ENCODE results near the gene RACGAP1.
"Not testable (repeated sequence)": the region's sequence is repeated elsewhere in the genome, so short reads cannot be mapped to it uniquely, and the experiment has no call there.

Gene RACGAP1

DNA sequence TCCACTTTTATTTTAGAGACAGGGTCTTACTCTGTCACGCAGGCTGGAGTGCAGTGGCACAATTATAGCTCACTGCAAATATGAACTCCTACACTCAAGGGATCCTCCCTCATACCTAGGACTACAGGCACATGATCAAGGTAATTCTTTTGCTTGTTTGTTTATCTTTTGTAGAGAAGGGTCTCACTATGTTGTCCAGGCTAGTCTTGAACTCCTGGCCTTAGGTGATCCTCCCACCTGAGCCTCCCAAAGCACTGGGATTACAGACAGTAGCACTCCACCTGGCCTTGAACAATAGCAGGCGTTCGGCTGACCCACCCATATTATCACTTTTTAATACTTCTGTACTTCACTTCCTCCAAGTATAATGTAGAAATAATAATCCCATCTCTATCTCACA is 1.4 kb upstream of the RACGAP1 start:
- DNase-seq (ENCODE audit: low read depth in 2 of 2): no peak

DNA sequence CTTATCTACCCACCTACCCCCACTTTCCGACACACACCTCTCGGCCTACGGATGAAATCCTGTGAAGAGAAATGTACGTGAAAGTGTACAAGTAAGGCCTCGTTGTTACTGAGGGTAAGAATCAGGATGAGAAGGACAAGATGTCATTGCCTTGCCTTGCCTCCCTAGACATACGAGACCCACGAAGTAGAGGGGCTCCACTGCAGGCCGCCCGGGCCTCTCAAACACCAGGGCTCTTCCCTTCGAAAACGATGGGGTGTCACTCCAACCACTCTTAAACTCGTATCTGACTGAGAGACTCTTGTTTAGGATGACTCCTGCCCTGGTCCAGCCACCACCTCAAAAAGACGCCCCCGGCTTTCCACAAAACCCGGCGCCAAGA is 498 bp downstream of the RACGAP1 start:
- no peak for DNase-seq (ENCODE audit: low read depth in 2 of 2)

DNA sequence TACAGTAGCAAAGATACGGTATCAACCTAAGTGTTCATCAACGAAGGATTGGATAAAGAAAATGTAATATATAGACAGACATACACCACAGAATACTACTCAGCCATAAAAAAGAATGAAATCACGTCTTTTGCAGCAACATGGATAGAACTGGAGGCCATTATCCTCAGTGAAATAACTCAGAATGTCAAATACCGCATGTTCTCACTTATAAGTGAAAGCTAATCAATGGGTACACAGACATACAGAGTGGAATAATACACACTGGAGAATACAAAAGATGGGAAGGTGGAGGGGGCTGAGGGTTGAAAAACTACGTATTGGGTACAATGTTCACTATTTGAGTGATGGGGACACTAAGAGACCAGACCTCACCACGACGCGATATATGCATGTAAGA is 1.1 kb downstream of the RACGAP1 start:
- DNase-seq (ENCODE audit: low read depth in 2 of 2): no peak

DNA sequence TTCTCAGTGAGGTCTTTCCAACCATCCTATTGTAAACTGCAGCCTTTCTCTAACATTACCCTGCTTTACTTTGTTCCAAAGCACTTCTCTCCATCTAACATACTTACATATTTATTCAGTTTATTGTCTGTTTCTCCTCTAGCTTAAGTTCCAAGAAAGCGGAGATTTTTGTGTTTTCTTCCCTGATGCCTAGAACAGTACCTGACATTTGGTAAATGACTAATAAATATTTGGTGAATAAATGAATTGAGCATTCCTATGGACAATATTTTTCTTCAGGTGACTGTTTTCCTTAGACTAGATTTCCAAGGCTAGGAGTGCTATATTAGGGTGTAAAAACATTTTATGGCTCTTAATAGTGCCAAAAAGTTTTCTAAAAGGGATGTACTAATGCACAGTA is 2.4 kb downstream of the RACGAP1 start:
- DNase-seq (ENCODE audit: low read depth in 2 of 2): no peak

DNA sequence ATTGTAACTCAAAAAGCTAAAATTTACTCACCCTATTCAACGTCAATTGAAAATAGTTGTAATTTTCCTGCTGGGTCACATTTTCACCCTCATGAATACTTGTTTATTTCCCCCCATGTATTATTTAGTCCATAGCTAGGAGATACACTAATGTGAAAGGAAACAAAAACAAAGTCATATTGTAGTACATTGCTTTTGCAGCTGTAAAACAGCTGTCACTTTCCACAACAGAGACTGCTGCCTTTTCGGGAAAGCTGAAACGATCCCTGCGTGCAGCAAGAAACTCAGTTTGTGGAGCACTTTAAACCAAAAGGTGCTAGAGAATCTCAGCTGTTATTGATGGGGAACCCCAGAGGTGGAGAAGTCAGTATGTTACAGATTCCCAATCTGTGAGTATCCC is 4.3 kb downstream of the RACGAP1 start:
- DNase-seq (ENCODE audit: low read depth in 2 of 2): no peak

DNA sequence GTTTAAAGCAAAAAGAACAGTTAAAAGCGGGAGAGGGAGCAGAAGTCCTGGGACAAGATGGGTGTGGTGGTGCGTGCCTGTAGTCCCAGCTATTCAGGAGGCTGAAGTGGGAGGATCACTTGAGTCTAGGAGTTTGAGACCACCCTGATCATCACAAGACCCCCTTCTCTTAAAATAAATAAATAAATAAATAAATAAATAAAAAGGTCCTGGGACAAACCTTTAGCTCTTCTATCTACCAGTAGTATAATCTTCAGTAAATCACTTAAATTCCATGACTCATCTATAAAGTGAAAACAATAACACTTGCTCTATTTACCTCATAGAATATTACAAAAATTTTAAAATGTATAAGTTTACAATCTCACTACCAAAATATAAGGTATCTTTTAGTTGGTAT is 5.8 kb downstream of the RACGAP1 start:
- no peak for DNase-seq (ENCODE audit: low read depth in 2 of 2)

DNA sequence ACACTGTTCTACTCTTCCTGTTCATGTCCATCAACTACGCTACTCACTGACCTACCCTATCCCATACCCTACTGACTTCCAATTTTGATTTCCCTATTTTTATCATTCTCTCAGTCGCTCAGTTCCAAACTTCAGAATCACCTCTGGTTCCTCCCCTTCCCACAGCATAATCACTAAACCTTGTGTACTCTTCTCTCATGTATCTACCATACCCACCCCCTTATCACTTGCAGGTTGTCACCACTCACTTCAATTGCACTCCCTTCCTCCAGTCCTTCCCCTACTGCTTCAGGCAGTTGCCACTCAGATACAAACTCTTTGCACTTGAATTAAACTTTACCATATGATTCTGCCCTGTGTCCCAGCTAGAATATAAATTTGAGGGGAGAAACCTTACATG is 6.3 kb downstream of the RACGAP1 start:
- DNase-seq (ENCODE audit: low read depth in 2 of 2): no peak

DNA sequence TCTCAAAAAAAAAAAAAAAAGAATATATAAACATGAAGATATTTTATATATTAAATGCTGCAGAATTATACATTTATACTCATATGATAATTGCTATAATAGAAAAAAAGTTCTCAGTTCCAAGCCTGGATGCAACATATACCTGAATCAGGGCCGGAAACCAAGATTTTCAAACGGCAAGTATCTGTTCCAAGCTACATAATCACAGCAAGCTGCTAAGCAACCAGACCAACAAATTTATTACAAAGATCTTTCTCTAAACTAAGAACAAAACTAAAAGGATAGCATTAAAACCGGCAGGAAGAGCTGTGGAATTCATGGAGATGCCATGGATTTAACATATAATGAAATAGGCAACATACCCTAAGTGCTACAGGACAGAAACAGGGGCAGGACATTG is 7.1 kb downstream of the RACGAP1 start:
- no peak for DNase-seq (ENCODE audit: low read depth in 2 of 2)

DNA sequence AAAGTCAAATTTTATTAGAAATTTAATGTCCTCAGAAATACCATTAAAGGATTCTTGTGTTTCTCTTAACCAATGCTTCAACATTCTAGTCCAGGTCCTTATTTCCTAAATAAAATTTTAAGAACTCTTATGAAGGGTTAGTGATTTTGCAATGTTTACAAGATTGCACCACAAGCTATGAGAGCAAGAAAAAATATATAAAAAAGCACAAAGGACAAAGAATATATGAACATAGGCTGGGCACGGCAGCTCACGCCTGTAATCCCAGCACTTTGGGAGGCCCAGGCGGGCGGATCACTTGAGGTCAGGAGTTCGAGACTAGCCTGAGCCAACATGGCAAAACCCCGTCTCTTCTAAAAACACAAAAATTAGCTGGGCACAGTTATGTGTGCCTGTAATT is 7.7 kb downstream of the RACGAP1 start:
- no peak for DNase-seq (ENCODE audit: low read depth in 2 of 2)

DNA sequence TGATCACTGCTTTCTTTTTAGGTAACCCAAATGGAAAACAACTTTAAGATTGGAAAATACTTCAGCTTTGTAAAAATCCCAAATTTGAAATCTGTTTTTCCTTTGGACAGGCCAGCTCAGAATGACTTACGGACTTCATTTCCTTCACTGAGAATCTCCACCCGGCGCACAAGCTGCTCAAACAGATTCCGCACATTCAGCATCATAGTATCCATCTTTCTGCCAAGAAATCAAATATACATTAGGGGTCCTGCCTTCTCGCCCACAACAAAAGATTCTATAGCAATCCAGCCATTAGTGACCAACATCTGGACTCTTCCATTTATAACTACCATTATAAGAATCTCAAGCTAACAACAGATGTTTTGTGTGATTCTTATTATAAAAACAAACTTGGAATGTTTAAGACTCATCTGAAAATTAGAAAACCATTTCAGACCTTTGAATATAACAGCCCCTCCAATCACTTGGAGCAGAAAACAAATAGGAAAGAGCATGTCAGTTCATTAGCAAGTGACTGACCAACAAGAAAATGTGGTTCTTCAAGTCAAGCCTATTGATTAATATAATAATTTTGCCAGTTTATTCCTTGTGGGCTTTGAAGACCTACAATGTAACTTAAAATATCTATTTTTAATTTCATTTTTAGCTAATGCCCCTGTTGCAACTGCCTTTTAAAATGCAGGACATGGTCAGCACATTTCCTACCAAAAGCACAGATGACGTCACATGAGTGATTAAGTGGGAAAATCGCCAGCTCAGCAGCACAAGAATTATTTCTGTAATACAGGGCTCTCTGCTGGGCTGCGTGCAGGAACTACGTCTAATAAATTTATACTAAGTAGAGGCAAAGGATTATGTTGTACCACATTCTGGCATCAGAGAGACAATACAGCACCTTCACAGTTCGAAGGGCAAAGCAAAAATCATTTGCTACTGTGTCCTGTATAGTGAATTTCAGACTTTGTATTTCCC is 8.5 kb downstream of the RACGAP1 start:
- peak; percentile 71 to 76 for DNase-seq (ENCODE audit: low read depth in 2 of 2)

DNA sequence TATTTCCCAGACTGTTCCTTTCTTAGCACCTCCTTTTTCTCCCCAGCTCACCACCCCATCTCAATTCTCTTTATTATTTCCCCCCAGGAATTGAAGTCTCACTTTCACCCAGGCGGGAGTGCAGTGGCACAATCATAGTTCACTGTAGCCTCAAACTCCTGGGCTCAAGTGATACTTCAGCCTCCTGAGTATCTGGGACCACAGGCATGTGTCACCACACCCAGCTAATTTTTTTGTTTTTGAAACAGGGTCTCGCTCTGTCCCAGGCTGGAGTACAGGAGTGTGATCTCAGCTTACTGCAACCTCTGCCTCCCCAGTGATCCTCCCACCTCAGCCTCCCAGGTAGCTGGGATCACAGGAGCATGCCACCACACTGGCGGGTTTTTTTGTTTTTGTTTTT is 11.0 kb downstream of the RACGAP1 start:
- DNase-seq (ENCODE audit: low read depth in 2 of 2): no peak

DNA sequence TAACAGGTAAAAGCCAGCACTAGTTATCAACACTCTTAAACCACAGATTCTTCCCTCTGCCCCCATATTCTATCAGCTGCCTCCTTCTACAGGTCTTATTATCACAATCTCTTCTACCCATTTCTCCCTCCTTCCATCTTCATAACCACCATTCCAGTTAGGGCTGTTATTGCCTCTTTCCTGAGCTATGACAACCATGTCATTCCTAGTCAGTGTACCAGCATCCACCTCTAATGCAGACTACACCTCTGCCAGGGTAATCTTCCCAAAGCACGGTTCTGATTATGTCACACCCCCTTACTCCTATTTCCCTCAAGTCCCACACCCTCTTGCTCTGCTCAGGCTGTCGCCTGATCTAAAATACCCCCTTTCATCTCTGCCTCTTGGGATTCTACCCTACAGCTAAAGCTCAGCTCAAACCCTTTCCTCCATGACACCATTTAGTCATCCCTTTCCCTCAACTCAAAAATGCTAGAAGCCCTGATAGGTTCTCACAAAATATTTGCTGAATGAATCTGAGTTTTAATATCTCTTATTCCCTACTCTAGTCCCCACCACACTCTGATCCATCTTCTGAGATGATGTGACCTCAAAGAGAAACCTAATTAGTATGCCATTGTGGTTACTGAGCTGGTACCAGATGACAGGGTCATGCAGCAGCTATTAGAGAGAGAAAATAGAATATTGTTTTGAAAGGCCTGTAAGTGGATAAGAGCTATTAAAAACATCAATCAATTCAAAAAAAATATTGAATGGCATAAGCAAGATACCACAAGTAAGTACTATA is 11.7 kb downstream of the RACGAP1 start:
- DNase-seq (ENCODE audit: low read depth in 2 of 2): no peak

DNA sequence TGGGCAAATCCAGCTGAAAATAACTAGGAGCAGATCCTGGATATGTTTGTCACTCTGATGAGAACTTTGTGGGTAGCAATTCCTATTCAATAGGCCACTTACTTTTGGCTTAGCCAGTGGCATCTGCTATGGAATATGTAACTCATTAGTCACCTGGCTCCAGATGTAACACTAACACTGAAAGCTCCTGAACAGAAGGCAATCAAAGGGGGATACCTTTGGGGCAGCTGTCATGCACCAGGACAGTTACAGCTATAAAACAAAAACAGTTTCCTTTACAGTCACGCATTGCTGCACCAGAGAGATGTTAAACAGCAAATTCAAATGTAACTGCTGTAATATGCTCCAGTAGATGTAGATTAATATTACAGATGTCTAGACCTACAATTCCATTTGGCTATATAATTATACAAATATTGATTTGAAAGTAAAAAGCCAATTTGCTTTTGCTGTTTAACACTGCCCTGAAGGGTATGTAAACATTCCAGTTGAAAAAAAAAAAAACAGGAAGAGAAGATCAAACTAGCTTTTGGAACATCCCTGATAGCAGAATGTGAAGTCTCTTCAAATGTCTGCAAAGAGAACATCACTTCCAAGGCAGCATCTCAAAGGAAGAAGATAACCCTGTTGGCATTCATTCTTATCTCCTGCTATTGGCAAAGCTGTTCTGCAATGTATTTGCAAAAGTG is 18.4 kb downstream of the RACGAP1 start:
- no peak for DNase-seq (ENCODE audit: low read depth in 2 of 2)

DNA sequence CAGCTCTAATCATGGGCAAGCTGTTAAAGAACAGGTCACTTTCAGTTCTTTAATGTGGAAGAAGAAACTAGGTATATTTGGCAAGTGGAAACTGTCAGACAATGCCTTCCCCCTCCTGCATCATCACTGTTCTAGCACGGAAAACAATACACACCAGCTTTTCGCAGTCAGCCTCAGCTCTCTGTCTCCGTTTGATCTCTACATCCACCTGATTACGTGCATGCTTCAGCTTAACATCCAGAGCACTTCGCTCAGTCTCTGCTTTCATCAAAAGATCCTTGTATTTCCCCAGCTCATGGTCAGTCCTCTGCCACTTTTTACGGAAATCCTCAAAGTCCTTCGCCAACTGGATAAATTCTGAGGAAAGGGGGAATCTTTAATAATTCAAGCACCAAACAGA is 19.0 kb downstream of the RACGAP1 start:
- no peak for DNase-seq (ENCODE audit: low read depth in 2 of 2)

DNA sequence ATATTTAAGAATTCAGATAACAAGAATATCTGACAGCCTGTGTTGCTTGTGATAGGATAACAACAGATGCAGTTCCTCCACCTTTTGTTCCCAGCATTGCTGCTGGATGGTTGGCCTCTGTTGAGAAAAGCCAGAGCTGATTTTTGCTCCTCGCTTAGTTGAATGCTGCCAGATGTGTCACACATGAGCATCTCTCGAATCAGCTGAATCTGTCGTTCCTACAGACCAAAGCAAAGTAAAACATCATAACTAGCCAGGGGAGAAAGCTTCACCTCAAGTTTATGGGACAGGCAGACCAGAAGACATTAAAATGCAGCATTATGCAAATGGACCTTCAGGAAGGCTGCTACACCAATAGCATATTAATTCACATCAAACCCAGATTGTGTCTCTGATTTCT is 20.1 kb downstream of the RACGAP1 start:
- DNase-seq (ENCODE audit: low read depth in 2 of 2): no peak

DNA sequence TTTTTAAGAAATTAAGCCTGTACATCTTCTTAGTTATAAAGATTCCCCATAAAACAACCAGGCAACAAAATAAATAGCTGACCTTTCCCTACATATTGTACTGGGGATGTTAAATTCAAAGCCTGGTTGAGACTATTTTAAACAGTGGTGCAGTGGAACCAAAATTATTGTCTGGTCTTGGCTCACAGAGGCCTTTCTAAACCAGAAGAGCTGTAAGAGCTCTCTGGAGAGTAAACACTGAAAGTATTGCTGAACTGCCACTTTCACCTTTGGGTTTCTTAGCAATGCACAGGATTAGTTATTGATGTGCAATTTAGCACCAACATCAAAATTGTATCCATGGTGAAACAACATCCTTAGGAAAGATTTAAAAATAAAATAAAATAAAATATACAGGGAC is 20.6 kb downstream of the RACGAP1 start:
- DNase-seq (ENCODE audit: low read depth in 2 of 2): no peak

DNA sequence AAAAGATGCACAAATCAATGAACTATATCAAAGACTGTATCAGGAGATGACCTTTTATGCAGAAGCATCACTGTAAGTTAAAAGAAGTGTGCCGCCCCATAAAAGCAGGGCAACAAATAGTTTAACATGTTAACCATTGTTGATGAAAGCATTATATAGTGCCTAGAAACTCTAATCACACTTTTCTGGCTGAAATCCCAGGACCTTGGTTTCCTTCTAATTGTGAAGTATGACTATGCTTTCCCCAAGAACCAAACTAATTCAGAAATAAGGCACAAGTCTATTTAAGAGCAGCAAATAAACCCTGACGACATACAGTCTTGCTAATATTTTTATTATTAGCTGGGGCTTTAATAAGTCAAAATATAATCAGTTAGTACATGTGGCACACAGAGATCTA is 21.7 kb downstream of the RACGAP1 start:
- no peak for DNase-seq (ENCODE audit: low read depth in 2 of 2)

DNA sequence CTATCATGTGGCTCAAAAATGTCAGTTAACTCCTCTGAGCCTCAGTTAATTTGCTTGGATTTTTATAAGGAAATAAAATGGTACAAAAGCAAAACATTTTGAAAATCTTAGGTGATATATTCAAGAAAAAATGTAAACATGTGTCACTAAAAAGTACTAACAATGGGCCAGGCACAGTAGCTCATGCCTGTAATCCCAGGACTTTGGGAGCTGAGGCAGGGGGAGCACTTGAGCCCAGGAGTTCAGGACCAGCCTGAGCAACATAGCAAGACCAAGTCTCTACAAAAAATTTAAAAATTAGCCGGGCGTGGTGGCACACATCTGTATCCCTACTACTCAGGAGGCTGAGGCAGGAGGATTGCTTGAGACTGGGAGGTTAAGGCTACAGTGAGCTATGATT is 26.8 kb downstream of the RACGAP1 start:
- no peak for DNase-seq (ENCODE audit: low read depth in 2 of 2)

DNA sequence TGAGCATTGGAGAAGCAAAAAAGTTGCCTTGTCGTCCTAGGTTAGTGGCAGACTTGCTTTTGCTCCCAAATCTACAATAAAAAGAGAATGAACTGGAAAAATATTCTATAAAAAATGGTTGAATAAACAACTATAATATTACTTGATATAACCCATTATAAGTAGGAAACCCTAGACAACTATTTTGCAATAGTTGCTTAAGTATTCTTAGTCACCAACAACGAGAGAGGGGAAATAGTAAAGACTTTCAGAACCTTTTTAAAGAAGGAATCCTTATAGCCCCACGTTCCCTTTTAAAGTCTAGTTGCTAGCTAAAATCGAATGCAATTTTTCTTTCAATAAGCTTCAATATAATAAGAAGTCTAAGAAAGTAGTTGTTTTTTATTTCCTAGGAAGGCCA is 35.0 kb downstream of the RACGAP1 start:
- no peak for DNase-seq (ENCODE audit: low read depth in 2 of 2)

DNA sequence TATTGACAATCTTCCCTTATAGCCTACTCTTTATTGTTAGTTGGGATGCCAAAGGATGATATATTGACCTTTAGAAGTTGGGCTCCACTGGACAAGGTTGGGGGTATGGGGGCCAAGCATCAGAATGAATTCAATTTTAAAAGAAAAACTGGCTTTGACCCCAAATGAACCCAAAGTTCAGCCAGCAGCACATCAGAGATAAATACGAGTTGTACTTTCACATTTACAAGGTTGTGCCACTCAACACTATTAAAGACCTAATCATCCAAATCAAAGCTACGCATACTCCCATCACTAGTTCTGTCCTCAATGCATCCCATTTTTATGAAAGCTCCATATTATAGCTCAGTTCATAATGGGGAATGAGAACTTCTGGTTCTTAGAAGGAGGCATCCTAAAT is 35.9 kb downstream of the RACGAP1 start:
- DNase-seq (ENCODE audit: low read depth in 2 of 2): not testable (repeated sequence)

DNA sequence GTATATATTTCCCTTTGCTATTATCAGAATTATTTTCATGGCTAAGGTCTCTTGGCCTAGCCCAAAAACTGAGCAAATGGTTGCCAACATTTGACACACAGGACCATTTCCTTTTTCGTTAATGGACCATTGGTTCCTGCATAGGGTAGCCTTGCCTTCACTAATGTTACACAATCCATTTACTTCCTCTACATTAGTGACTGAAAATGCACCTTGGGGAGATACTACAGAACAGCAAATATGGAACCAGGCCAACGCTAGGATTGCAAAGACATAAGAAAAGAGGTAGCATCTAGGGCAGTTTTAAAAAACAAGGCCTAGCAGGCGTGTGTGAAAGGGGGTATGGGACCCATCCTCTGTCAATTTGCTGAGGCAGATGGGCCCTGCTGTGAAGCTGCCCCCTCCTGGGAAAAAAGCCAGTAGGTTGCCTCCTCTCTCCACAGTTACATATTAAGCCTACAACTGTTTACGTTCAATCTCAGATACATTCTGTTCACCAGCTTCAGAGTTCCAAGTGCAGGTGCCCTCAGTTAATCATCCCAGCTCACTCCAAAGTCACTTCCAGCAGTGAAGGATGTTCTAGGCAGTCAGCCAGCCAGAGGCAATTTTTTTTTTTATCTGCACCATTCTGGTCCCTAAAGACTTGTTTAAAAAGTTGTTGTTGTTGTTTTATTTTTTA is 37.5 kb downstream of the RACGAP1 start:
- DNase-seq (ENCODE audit: low read depth in 2 of 2): no peak

DNA sequence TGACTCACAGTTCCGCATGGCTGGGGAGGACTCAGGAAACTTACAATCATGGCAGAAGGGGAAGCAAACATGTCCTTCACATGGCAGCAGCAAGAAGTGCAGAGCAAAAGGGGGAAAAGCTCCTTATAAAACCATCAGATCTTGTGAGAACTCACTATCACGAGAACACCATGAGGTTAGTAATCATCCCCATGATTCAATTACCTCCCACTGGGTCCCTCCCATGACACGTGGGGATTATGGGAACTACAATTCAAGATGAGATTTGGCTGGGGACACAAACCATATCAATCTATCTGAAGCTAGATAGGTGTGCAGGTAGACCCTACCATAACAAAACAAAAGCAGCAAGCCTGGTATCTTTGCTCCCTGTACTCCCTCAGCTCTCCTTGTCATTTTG is 38.8 kb downstream of the RACGAP1 start:
- DNase-seq (ENCODE audit: low read depth in 2 of 2): not testable (repeated sequence)

Measured in fibroblast of skin of left quadriceps (primary cell).